ENCODE results near the gene IQGAP3.
"Not testable (repeated sequence)": the region's sequence is repeated elsewhere in the genome, so short reads cannot be mapped to it uniquely, and the experiment has no call there.

IQGAP3 gene

GRCh38 chr1:156594190-156594589 is 21.8 kb upstream of the IQGAP3 start:
- no peak for DNase-seq

GRCh38 chr1:156593661-156593989 is 21.3 kb upstream of the IQGAP3 start:
- DNase-seq = no peak

GRCh38 chr1:156592910-156593660 is 20.7 kb upstream of the IQGAP3 start:
- no peak for DNase-seq

GRCh38 chr1:156592158-156592909 is 20.0 kb upstream of the IQGAP3 start:
- no peak for DNase-seq

- DNase-seq = peak; percentile 64
Observed at GRCh38 chr1:156591432-156592157, 19.2 kb upstream of the IQGAP3 start, which contains the start of gene NAXE. Gene NAXE, plus strand, starts transcription at chr1:156591776. Its CDS starts 29 bp downstream, at chr1:156591805.

GRCh38 chr1:156591181-156591431 is 18.7 kb upstream of the IQGAP3 start:
- no peak for DNase-seq

- DNase-seq = no peak
Observed at GRCh38 chr1:156590326-156591180, 18.2 kb upstream of the IQGAP3 start.

- no peak for DNase-seq
Observed at GRCh38 chr1:156589546-156589945, 17.2 kb upstream of the IQGAP3 start.

- DNase-seq = not testable (repeated sequence)
Observed at GRCh38 chr1:156587927-156588326, 15.6 kb upstream of the IQGAP3 start.

- no peak for DNase-seq
Observed at GRCh38 chr1:156586892-156587477, 14.6 kb upstream of the IQGAP3 start.

GRCh38 chr1:156586323-156586722 is 14.0 kb upstream of the IQGAP3 start:
- no peak for DNase-seq

GRCh38 chr1:156584813-156585212 is 12.4 kb upstream of the IQGAP3 start:
- DNase-seq = no peak

- peak; percentile 73 for DNase-seq
Observed at GRCh38 chr1:156583821-156584622, 11.7 kb upstream of the IQGAP3 start.

GRCh38 chr1:156582388-156583017 is 10.1 kb upstream of the IQGAP3 start:
- peak; percentile 33 for DNase-seq

GRCh38 chr1:156581661-156582387 is 9.5 kb upstream of the IQGAP3 start:
- DNase-seq = peak; percentile 25

GRCh38 chr1:156579472-156579871 is 7.1 kb upstream of the IQGAP3 start, which contains the start of gene TTC24:
Gene TTC24, plus strand, starts transcription at chr1:156579723. Its CDS starts 1,642 bp downstream, at chr1:156581365.
- DNase-seq = no peak

GRCh38 chr1:156578055-156578454 is 5.7 kb upstream of the IQGAP3 start:
- DNase-seq = no peak

GRCh38 chr1:156577550-156577949 is 5.2 kb upstream of the IQGAP3 start:
- DNase-seq = no peak

GRCh38 chr1:156574039-156574633 is 1.8 kb upstream of the IQGAP3 start:
- DNase-seq = no peak

GRCh38 chr1:156572663-156573018 is 276 bp upstream of the IQGAP3 start:
- no peak for DNase-seq

All from stimulated activated CD4-positive, alpha-beta T cell treated with anti-CD3 and anti-CD28 coated beads, Interleukin-1b, Interleukin-23, amount 100 ng/mL, for 48 hours (primary cell).